Suppressor macrophage (primary cell): Measurements from ENCODE around the gene CYP3A7.
"Not testable (repeated sequence)": the region's sequence is repeated elsewhere in the genome, so short reads cannot be mapped to it uniquely, and the experiment has no call there.

ENCODE experiments used
- DNase-seq, 4 experiments: peaks; one replicate each; pipeline ENCODE4 v3.0.0-alpha.2; 2020 to 2022

Gene CYP3A7

GRCh38 chr7:99666013-99666395 lies 69.0 kb downstream of the CYP3A7 start:
- peak in 3 of 4 experiments; percentile 17 to 53 (median 52) for DNase-seq

DNA sequence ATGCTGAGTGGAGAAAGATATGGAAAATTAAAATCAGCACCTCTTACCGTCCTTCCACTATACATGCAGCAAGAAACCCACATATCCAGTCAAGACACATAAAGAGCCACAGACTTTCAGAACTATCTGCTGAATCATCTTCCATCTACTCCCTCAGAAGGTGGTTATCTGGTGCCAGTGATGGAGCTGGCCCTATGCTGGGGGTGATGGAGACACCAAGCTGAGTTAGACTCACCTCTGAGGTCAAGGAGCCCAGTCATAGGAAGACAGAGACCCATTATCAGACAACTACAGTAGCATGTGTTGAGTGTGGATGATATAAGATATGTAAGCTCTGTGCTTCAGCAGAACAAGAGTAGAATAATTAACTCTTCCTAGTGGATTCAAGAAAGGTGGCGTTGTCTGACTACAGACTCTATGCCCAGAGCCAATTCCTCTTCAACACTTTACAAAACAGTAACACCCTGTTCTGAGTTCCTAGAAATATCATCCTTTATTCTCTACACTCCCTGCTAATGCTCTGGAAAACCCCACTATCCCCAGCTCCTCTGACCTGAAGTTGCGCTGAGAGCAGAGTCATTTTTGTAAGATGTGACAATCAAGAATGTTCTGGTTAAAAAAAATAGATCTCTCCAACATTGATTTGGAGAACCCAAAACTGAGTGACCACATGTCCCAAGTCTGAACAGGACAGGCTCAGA lies 69.5 kb downstream of the CYP3A7 start:
- DNase-seq: no peak

GRCh38 chr7:99657879-99658278 lies 77.1 kb downstream of the CYP3A7 start:
- DNase-seq: not testable (repeated sequence)
